ENCODE results near the gene IER5L. TPM values are rescaled to one million over a fixed set of nuclear protein-coding genes. Genes with fewer than 3 reads are reported as not detected.
A peak's percentile ranks its signal among the peaks of the same experiment; 100 is the strongest.

Gene IER5L
- total and polyA plus RNA-seq, 9 of the 15 experiments (the other 6 are each of a cell fraction or from before 2014, with no cell fraction given) = 0.14 to 11.9 (median 0.52) TPM

- TF ChIP-seq ZNF212 (CRISPR knock-in tag; IDR thresholded peaks at IDR 0.05) (no peak), ZNF3 (CRISPR knock-in tag; IDR thresholded peaks at IDR 0.05) (no peak), NBN (IDR thresholded peaks at IDR 0.05; ENCODE audit: low read depth) (no peak; the same call in 1 of the 2 replicates), ZNF764 (CRISPR knock-in tag; IDR thresholded peaks at IDR 0.05; ENCODE audit: low read depth) (no peak), ZNF316 (IDR thresholded peaks at IDR 0.05) (peak; percentile 47; the same call in 1 of the 2 replicates), RFX7 (CRISPR knock-in tag; IDR thresholded peaks at IDR 0.05) (no peak), TBP (optimal IDR thresholded peaks at IDR 0.05; ENCODE audit: low read depth, low read length) (no peak), RNF2 (IDR thresholded peaks at IDR 0.05) (peak; percentile 48; the same call in 1 of the 2 replicates), PATZ1 (CRISPR knock-in tag; IDR thresholded peaks at IDR 0.05; ENCODE audit: borderline replicate concordance) (no peak), NR2C1 (IDR thresholded peaks at IDR 0.05) (no peak), NR2C1 (tag; IDR thresholded peaks at IDR 0.05) (peak; percentile 72; the same call in 1 of the 2 replicates), CEBPB (tag; IDR thresholded peaks at IDR 0.05) (peak; percentile 84), SOX6 (IDR thresholded peaks at IDR 0.05) (no peak), ETS2 (tag; IDR thresholded peaks at IDR 0.05; ENCODE audit: borderline replicate concordance, poor library complexity, severe bottlenecking) (no peak), ELF4 (CRISPR knock-in tag; IDR thresholded peaks at IDR 0.05) (no peak), HDAC2 (IDR thresholded peaks at IDR 0.05) (peak; percentile 59; the same call in 1 of the 2 replicates), CBFB (CRISPR knock-in tag; IDR thresholded peaks at IDR 0.05) (no peak), MEIS2 (IDR thresholded peaks at IDR 0.05; ENCODE audit: partially characterized antibody) (no peak), DPF2 (IDR thresholded peaks at IDR 0.05) (no peak), EZH2 (IDR thresholded peaks at IDR 0.05; ENCODE audit: borderline replicate concordance, low read depth, low read length) (no peak), ZFP1 (CRISPR knock-in tag; IDR thresholded peaks at IDR 0.05) (no peak), FOXA3 (CRISPR knock-in tag; conservative IDR thresholded peaks at IDR 0.05 in 1 of 2, IDR thresholded peaks at IDR 0.05 in 1 of 2) (no peak), ZBTB12 (CRISPR knock-in tag; IDR thresholded peaks at IDR 0.05) (no peak), MLX (CRISPR knock-in tag; conservative IDR thresholded peaks at IDR 0.05) (no peak), ZNF408 (CRISPR knock-in tag; IDR thresholded peaks at IDR 0.05; ENCODE audit: low read depth) (no peak), MEF2D (tag; conservative IDR thresholded peaks at IDR 0.05; ENCODE audit: low read depth) (no peak), E2F5 (CRISPR knock-in tag; IDR thresholded peaks at IDR 0.05) (no peak)
Measured at GRCh38 chr9:129175825-129176633, 2.0 kb downstream of the IER5L start (continued).

All from K562 (cell line).